Activated naive CD8-positive, alpha-beta T cell treated with anti-CD3 and anti-CD28 coated beads for 36 hours (primary cell): Measurements from ENCODE around the gene MARVELD1. TPM values are rescaled to one million over a fixed set of nuclear protein-coding genes. Genes with fewer than 3 reads are reported as not detected.

ENCODE experiments used
- DNase-seq: peaks from one replicate; pipeline ENCODE4 v3.0.0; 2021
- H3K27ac Mint-ChIP-seq: one replicate; pipeline ENCODE4 v1.8.0; 2022; ENCODE audit warnings: mild to moderate bottlenecking, moderate library complexity, mixed read lengths
- H3K27me3 Mint-ChIP-seq: one replicate; pipeline ENCODE4 v1.8.0; 2022; ENCODE audit warnings: mild to moderate bottlenecking, mixed read lengths
- H3K36me3 Mint-ChIP-seq: one replicate; pipeline ENCODE4 v1.8.0; 2021; ENCODE audit warnings: mild to moderate bottlenecking, mixed read lengths
- H3K4me1 Mint-ChIP-seq: one replicate; pipeline ENCODE4 v1.8.0; 2021; ENCODE audit warnings: mixed read lengths
- H3K4me3 Mint-ChIP-seq: one replicate; pipeline ENCODE4 v1.8.0; 2022; ENCODE audit warnings: mild to moderate bottlenecking, moderate library complexity, mixed read lengths
- H3K9me3 Mint-ChIP-seq: one replicate; pipeline ENCODE4 v1.8.0; 2022; ENCODE audit warnings: mixed read lengths
- total RNA-seq, 2 experiments: library from RNA; stranded (reverse); gene quantifications; one replicate each; pipeline ENCODE4 v1.2.3, GENCODE V29; 2021

MARVELD1 gene
- total RNA-seq, 2 experiments from 2014 or later, result 4.1 to 5.5 TPM

DNA sequence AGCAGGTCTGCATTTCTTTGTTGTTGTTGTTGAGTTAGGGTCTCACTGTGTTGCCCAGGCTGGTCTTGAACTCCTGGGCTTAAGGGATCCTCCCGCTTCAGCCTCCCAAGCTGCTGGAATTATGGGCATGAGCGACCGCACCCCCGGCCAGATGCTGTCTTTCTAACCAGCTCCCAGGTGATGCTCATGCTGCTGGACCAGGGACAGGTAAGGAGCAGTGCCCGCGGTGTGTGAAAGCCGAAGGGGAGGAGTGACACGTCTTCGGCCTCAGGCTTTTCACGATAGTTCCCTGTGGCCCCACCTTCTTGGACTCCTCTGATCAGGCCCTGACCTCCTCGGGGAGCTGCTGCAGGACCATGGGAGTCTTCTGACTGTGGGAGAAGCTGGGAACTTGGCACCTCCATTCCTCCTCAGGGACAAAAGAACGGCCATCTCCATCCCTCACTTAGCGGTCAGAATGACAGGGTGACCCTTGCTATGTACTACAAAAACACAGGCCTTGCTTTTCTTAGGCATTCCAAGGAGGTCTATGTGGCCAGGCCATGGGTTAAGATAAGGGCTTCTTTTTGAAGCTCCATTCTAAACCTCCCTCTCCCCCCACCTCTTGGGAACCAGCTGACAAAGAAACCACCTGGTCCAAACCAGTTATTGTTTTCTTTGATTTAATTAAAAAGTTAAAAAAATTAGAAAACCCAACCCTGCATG, 52.7 kb downstream of the MARVELD1 start:
- Mint-ChIP-seq H3K36me3 (no peaks in the 10 kb centered on the region), H3K4me3 (no peak overlapping the region), H3K9me3 (no peaks in the 10 kb centered on the region), H3K27me3 (peaks cover 14% of the 10 kb centered on the region), H3K27ac (no peak overlapping the region), H3K4me1 (peaks cover 7% of the 10 kb centered on the region)
- DNase-seq, result no peak

DNA sequence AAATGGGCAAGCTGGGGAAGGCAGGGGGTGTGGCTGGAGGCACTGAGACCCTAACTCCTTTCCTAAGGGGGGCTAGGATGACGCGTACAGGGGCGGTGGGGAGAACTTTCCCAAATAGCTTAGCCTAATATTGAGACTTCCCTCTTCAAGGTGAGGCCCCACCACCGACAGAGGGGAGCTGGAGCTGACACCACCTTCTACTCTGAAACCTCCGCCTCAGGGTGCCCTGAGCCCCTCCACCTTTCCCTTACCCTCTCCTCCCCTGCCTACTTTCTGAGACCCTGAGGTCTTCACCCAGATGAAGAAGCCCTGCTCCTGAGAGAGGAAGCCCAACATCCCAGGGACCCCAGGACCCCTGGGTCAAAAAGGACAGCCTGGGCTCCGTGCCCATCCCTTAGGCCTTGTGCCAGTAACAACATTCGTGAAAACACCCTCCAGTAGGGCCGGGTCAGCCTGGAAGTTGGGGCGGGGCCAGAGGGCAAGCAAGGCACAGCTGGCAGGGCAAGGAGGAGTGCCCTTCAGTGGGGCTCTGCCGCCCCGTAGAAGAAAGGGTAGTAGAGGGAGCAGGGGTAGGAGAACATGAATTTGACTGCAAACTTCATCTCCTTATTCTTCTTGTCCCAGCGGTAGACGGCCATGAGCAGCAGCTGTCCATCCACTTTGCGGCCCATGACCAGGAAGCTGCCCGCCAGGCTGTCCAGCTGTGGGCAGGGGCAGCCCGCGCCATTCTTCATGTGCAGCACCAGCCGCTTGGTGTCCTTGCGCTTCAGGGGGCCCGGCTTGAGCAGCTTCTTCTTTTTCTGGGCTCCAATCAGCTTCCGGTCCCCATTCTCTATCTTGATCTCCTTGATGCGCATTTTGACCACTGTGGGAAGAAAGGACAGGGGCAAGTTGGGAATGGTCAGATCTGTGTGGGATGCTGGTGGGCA, 53.7 kb downstream of the MARVELD1 start:
- Mint-ChIP-seq H3K27ac (no peak overlapping the region), H3K36me3 (no peaks in the 10 kb centered on the region), H3K4me1 (peaks cover 10% of the 10 kb centered on the region), H3K9me3 (no peaks in the 10 kb centered on the region), H3K27me3 (peaks cover 20% of the 10 kb centered on the region), H3K4me3 (no peak overlapping the region)
- DNase-seq, result no peak

Other genes with a start within 250 kb of the MARVELD1 start
- 10 to 100 TPM; 96.2 to 97.0 TPM for gene MMS19, start 215.3 kb upstream of the MARVELD1 start, total RNA-seq
- gene UBTD1, start 214.8 kb upstream of the MARVELD1 start, total RNA-seq, result 1 to 10 TPM in 1 of 2 experiments, under 1 TPM in 1; 0.99 to 1.3 TPM
- gene ANKRD2, start 141.0 kb upstream of the MARVELD1 start, total RNA-seq, result not detected
- gene HOGA1, start 129.3 kb upstream of the MARVELD1 start, total RNA-seq, result not detected
- gene C10orf62, start 124.0 kb upstream of the MARVELD1 start, total RNA-seq, result not detected
- gene MORN4, start 80.2 kb upstream of the MARVELD1 start, total RNA-seq, result 1 to 10 TPM; 3.0 to 3.4 TPM
- 10 to 100 TPM; 10.8 to 11.7 TPM for gene PI4K2A, start 73.1 kb upstream of the MARVELD1 start, total RNA-seq
- 1 to 10 TPM; 3.1 to 3.2 TPM for gene AVPI1, start 26.5 kb upstream of the MARVELD1 start, total RNA-seq
- 10 to 100 TPM; 20.9 to 22.8 TPM for gene ZFYVE27, start 23.4 kb downstream of the MARVELD1 start, total RNA-seq
- gene SFRP5, start 58.3 kb downstream of the MARVELD1 start, total RNA-seq, result under 1 TPM; 0.22 to 0.27 TPM
- under 1 TPM; 0.80 to 0.90 TPM for gene GOLGA7B, start 136.1 kb downstream of the MARVELD1 start, total RNA-seq